Hypothalamus (tissue), 51 donors: ENCODE data around the gene CTCF.

ENCODE experiments used
- DNase-seq, 51 donors: peaks; one replicate each; lab custom pipeline; 2025; lab: John Stamatoyannopoulos, UW

CTCF gene

DNA sequence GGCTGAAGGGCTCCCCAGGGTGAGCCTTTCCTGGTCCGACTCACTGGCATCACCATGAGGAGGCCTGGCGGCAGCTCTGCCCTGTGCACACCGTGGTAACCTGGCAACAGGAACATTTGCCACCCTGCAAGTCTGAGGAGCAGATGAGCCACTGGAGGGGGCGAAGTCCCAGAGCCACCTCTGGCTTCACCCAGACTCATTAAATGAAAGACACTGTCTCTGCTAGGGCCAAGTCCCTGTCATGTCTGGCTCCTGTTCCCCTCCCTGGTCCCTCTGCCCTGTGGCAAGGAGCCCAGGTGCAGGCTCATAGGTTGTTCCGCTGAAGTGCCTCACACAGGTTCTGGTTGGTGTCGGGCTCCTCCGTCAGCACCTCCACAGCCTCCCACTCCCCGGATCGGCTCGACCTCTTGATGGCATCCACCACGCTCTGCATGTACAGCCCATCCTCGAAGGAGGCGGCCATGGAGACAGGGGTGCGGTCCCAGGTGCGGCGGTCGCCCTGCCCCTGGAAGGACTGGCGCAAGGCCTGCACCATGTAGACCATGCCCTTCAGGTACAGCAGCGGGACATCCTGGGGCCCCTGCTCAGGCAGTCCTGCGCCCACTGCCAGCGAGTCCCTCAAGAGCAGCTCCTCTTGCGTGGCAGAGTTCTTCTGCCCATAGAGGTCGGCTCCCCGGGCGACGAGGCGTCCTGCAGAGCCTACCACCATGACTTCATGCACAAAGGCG, 112.7 kb downstream of the CTCF start:
- no peak for DNase-seq

DNA sequence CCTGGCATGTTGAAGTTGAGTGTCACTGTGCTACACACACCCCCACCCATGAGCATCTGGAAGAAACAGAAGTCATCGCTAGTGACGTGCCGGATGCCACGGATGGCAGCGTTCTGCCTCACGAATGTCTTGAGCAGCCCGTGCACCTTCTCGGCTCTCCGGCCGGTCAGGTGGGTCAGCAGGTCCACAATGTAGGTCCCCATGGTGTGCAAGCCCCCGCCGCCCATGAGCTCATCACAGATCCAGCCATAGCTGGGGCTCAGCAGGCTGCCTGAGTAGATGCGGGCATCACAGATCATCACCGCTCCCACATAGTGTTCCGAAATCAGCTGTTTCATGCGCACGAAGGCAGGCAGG, 113.2 kb downstream of the CTCF start:
- no peak for DNase-seq

DNA sequence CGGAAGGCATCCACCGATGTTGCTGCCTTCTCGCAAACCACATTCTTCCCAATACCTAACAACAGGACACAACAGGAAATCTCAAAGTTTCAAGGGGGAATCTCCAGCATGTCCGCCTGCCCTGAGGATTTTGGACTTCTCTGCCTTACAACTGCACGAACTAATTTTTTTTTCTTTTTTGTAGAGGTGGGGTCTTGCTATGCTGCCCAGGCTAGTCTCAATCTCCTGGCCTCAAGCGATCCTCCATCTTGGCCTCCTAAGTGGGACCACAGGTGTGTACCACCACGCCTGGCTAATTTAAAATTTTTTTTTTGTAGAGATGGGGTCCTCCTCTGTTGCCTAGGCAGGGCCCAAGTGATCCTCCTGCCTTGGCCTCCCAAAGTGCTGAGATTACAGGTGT, 113.7 kb downstream of the CTCF start:
- no peak for DNase-seq

DNA sequence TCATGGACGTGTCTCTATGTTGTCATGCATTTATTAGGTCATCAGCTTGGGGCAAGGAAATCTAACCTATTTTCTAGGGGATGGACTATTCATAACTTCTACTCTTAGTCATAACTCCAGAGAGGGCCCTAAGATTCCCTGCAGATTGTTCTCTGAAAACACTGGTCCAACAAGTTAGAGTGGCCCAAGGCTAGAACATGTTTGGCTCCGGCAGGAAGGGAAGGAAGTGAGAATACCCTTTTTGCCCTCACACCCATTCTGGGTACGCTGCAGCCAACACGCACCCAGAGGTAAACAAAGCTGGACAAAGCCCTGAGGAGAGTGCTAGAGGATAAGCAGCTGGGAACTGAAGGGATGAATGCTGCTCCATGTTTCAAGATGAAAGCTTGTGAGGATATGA, 114.2 kb downstream of the CTCF start:
- DNase-seq: no peak

DNA sequence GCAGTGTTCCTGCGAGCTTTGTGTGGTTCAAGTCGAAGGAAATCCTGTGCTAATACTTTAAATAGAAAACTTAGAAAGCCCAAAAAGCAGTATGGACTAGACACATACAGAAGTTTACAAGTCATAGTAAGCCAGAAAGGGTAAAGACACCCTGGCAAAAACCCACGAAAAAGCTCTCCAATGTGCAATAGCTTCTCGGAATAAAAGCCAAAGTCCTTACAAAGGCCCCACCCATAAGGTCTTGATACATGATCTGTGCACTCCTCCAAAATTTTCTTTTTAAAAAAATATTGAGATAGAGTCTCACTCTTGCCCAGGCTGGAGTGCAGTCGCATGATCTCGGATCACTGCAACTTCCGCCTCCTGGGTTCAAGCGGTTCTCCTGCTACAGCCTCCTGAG, 114.6 kb downstream of the CTCF start:
- no peak for DNase-seq

DNA sequence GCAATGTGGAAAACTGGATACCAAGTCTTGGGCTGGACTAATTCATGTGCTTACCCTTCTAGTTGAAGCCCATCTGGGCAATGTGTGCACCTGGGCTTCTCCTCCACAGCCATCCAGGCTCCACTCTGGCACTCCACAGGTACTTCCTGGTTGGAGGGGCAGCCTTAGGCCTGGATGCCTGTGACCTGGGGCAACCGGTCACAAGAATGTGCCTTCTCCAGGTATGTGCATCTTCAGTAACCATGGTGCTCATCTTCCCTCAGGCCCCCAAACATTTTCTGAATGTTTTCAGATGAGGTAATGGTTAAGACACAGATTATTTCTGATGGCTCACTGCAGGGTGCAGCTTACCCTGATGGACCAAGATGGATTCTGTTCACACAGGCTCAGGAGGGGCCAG, 115.4 kb downstream of the CTCF start:
- no peak for DNase-seq

DNA sequence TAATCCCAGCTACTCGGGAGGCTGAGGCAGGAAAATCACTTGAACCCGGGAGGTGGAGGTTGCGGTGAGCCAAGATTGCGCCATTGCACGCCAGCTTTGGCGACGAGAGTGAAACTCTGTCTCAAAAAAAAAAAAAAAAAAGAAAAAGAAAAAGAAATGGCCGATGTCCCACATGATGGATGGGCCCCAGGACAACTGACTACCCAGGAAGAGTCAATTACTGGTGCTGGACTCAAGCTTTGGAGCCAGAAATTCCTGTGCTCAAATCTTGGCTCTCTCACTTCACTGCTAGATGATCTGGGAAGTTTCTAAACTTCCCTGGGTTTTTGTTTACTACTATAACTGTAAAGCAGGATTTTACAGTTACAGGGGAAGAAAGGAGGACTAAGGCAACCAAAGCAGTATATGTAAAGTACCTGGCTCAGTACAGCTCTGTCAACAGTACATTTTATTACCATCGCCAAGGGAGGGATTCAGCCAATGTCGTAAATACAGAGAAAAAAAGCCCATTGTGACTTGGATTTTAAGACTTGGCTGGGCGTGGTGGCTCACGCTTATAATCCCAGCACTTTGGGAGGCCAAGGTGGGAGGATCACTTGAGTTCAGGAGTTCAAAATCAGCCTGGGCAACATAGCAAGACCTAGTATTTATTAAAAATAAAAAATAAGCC, 116.2 kb downstream of the CTCF start:
- no peak for DNase-seq

DNA sequence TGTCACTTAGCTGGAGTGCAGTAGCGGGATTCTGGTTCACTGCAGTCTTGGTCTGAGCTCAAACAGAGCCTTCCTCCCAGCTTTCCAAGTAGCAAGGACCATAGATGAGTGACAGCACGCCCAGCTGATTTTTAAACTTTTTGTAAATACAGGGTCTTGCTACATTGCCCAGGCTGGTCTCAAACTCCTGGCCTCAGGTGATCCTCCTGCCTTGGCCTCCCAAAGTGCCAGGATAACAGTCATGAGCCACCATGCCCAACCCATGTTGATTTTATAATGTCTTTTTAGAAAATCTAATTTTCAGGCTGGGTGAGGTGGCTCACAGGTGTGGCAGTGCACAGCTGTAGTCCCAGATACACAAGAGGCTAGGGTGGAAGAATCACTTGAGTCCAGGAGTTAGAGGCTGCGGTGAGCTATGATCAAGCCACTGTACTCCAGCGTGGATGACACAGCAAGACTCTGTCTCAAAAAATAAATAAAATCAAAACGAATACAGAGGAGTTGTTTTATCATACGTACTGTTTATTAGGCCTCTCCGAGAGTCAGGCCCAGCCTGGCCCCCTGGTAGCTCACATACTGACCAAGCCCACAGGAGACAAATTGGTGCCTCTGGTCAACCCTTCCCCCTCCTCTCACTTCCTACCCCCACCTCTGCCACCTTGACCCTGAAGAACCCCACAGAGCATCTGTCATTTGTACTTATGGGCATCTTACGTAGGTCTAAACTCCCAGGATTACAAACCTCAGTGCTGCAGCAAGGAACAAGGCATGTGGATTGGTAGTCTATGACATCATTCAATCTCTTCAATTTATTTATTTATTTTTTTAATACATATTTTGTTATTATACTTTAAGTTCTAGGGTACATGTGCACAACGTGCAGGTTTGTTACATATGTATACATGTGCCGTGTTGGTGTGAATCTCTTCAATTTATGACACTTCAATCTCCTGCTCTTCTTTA, 117.9 kb downstream of the CTCF start:
- DNase-seq: no peak

DNA sequence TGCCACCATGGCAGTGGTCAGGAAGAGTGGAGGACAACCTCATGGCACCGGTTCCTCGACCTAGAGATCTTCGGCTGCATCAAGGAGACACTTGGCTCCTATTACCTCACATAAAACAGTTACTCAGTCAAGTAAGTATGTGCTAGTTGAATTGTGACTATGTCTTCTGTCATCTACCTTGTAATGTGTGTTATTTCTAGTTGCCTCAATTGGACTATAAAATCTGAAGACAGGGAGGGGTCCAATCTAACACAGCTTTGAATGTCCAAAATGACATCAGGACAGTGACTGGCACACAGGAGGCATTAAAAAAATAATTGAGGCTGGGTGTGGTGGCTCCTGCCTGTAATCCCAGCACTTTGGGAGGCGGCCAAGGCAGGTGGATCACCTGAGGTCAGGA, 121.4 kb downstream of the CTCF start:
- DNase-seq: no peak

DNA sequence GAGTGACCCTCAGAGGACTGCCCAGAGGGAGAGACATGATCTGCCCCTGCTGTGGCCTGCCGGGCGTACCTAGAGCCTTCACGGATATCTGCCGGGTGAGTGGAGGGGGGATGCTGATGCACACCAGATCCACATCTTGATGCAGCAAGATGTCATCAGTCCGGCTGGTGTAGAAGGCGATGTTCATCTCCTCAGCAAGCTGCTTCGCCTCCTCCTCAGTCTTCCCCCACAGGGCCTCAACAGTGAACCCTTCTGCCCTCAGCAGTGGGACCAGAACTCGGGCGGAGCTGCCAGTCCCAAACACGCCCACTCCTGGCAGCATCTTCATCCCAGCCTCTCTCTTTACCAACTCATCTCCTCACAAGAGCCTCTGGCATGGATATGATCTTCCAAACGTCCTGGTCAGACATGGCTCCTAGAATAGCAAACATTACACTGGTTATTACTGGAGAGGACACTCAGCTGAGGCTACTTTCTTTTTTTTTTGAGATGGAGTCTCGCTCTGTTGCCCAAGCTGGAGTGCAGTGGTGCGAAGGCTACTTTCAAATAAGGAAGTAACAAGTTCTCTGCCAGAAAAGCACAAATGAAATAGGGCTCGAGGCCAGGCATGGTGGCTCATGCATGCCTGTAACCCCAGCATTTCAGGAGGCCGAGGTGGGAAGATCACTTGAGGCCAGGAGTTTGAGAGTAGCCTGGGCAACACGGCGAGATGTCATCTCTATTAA, 123.2 kb downstream of the CTCF start:
- DNase-seq: no peak
